DMS 273 (cell line): ENCODE results near the gene RTRAF.

Experiments used
- DNase-seq: peaks from one replicate; lab custom pipeline; 2025; ENCODE audit not compliant: unreplicated experiment; lab: John Stamatoyannopoulos, UW

Gene RTRAF

GRCh38 chr14:51989293-51990234 is at the start of gene RTRAF:
RTRAF (plus strand) TSS chr14:51989546; CDS start chr14:51989640, 94 bp downstream.
- peak; percentile 97 for DNase-seq

DNA sequence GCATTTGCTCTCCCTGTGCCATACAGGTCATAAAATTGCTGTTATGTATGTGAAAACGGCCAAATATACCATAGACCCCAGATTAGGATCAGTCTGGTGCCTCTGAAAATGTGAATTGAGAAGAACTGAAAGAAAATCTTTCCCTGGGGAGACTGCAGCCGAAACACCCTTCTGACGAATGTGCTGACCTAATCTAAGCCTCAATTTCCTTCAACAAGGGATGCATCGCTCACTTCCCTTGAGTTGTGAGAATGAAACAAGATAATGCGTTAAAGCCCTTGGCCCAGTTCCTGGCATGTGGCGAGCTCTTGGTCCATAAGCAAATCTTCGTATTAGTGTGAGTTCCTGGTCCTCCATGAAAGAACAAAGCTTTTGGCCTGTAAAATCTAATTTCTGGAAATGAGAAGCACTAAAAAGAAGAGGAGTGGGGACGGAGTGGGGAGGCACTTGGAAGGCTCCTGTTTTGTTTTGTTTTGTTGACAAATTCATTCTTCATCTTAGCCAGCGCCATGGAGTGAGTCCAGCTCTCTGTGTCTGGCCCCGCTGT is 49.5 kb upstream of the RTRAF start:
- DNase-seq = no peak

DNA sequence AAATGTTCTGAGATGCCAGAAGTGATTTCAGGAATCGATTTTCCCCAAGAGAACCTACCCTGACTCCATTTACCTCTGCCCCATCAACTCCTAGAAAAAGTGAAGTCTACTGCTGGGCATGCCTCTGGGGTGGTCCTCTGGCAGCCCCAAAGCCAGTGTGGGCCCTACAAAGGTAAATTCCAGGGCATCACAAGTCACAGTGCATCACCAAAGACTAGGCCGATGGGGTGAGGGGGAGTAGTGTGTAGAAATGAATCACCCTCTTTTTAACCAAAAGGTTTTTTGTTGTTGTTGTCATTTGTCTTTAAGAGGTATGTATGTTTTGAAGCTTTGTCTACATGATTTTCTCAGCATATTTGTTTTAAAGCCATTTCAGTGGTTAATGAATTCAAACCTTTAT is 46.4 kb upstream of the RTRAF start:
- DNase-seq = no peak

GRCh38 chr14:51950007-51950406 is 39.3 kb upstream of the RTRAF start:
- DNase-seq = no peak

DNA sequence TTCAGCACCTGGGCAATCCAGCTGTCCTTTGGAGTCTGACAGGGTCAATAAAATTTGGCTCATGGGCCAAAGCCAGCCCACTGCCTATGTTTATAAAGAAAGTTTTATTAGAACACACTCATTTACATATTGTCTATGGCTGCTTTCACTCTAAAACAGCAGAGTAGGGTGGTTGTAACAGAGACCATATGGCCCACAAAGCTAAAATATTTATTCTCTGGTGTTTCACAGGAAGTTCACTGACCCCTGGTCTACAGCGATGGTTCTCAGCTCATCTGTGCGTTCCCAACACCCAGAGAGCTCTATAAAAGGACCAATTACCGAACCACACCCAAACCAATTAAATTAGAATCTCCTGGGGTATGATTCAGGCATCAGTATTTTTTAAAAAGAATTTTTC is 37.7 kb upstream of the RTRAF start:
- no peak for DNase-seq

GRCh38 chr14:51954031-51954430 is 35.3 kb upstream of the RTRAF start:
- DNase-seq = no peak

GRCh38 chr14:51954657-51955056 is 34.7 kb upstream of the RTRAF start:
- DNase-seq = no peak

- DNase-seq = no peak
Observed at GRCh38 chr14:51957950-51958349, 31.4 kb upstream of the RTRAF start.

DNA sequence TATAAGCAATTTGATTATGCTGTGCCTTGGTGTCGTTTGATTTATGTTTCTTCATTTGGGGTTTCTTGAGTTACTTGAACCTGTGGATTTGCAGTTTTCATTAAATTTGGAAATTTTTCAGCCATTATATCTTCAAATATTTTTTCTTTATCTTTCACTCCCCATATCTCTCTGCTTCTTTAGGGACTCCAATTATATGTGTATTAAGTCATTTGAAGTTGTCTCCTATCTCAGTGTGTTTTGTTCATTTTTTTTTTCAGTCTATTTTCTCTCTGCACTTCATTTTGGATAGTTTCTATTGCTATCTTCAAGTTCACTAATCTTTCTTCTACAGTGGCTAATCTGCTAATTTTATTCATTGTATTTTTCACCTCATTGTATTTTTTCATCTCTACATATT is 29.4 kb upstream of the RTRAF start:
- DNase-seq = no peak

DNA sequence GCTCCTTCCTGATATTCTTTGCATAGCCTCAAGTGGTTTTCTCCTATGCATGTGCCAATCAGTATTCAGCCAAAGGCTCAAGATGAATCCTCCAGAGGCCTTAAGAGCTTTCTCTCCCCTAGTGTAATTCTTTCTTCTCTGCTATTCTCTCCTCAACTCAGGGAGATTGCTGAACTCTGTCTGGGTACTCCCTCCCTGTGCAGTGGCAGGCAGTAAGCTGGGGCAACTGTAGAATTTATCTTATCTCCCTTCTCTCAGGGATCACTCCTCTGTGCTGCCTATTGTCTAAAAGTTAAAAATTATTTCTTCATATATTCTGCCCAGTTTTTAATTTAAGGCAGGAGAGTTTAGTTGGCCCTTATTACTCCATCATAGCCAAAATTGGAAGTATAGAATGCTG is 28.5 kb upstream of the RTRAF start:
- DNase-seq = no peak

DNA sequence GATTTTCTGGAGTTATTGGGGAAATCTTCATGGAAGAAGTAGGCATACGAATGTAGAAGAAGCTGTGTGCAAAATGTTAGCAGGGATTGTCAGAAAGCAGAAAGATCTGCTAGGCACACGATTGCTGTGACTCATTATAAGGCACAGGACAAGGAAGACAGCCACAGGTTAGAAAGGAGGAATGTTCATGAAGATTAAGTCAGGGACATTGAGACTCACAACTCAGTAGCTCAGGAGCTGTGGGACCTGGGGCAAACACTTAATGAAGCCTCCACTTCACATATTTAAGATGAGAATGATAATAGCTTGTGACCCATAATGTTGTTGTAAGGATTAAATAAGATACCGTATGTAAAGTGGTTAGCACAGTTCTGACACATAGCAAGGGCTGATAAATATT is 26.6 kb upstream of the RTRAF start:
- DNase-seq = no peak

- DNase-seq = no peak
Observed at GRCh38 chr14:51963286-51963685, 26.1 kb upstream of the RTRAF start.

DNA sequence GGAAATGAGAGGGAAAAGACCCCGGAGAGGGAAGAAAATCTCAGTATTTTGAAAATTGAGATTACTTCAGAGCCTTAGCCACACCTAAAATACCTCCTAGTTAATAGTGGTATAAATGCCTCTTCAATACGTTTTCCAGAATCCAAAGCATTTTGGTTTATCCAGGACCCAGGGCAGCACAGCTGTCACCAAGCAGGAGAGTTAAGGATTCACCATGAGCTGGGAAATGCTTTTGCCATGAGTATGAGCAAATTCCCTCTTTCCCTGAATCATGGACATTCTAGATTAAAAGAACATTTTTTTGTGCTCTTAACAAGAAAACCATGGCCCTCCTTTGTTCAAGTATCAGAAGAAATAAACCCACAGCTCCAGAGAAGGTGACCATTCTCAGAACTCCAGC is 21.8 kb upstream of the RTRAF start:
- DNase-seq = no peak

DNA sequence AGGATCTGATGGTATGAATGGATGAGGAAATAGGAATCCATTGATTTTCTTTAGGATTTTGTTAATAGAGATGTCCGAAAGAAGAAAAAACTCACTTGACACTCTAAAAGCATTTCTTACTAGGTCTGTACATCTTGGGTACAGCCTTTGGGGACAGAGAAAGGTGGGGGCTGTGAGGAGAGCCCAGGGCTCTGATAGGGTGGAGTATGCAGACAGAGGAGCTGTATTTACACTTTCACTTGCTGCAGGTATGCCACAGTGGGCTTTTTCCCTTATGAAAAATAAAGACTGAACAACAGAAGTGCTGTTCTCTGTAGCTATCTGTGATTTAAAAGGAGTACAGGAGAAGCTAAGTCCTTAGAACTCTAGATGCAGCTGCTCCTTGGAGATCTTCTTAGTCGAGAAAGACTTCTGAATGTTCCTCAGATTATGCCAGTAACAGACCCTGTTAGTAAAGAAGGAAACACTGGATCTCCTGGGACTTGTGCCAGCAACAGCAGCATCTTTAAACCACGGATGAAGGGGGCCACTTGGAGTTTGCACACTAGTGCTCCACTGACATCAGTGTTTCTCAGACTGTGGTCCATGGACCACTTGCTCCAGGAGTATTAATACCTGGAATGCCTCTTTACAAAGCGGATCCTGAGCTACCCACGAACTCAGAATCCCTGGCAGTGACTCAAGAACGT is 19.4 kb upstream of the RTRAF start:
- no peak for DNase-seq

- DNase-seq = no peak
Observed at GRCh38 chr14:51972566-51972965, 16.8 kb upstream of the RTRAF start.

- DNase-seq = no peak
Observed at GRCh38 chr14:51977075-51977474, 12.3 kb upstream of the RTRAF start.

GRCh38 chr14:51978681-51979085 is 10.7 kb upstream of the RTRAF start:
- no peak for DNase-seq

DNA sequence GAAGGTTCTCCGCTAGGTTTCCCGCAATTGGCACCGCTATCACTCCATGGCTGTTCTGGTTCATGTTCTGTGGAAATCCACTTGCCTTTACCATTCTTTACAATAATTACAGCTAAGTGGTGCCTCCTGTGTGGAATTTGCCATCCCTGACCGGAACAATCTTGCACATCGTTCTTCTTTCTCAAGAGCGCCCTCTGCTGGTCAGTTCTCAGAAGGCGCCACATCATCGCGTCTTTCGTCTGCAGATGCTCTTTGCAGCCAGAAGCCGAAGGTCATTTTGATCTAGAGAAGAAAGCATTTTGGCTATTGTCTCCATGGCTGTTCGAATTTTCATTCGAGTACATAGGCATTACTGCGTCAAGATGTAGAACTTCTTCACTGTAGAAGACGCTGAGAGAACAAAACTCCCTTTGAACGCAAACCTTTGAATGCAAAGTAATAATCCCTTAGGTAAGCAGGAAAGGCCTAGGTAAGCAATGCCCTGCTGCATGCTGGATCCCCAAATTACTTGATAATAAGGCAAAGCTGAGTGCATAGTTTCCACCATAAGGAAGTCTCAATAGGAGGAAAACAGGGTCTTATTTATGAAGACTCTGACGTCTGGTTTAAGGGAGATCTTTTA is 10.1 kb upstream of the RTRAF start:
- DNase-seq = peak; percentile 88

- DNase-seq = no peak
Observed at GRCh38 chr14:51981218-51981854, 8.0 kb upstream of the RTRAF start.

GRCh38 chr14:51988221-51988620 is 1.1 kb upstream of the RTRAF start:
- no peak for DNase-seq

DNA sequence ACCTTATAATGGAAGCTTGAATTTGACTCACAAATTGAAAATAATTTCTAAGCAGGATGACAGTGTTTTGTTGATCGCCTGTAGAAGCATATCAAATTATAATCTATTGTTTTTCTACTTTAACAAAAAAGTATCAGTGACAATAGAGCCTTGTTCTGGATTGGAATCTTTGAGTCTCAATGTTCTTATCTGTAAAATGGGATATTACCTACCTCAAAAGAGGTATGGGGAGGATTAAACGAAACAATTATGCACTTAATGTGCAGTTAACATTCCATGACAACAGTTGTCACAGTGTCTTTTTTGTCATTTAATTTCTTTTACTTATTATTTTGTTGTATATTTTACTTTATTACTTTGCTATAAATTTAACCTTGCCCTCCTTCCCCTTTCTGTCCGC is 1.1 kb downstream of the RTRAF start:
- DNase-seq = no peak
